Endodermal cell (in vitro differentiated cells): ENCODE measurements around the gene ATF3. TPM values are rescaled to one million over a fixed set of nuclear protein-coding genes. Genes with fewer than 3 reads are reported as not detected.

Source experiments
- DNase-seq: peaks from one replicate; pipeline ENCODE4 v3.0.0-alpha.2; 2017
- H3K27ac ChIP-seq: 2 replicates; pipeline ENCODE4 v1.5.1; 2013; ENCODE audit warnings: mild to moderate bottlenecking, low read depth, low read length, moderate library complexity
- H3K27me3 ChIP-seq: 2 replicates; pipeline ENCODE4 v1.6.1; 2013; ENCODE audit warnings: mild to moderate bottlenecking, low read length, moderate library complexity; ENCODE audit not compliant: insufficient read depth, control insufficient read depth, poor library complexity, severe bottlenecking
- H3K36me3 ChIP-seq: 2 replicates; pipeline ENCODE4 v1.7.0; 2013; ENCODE audit warnings: mild to moderate bottlenecking, low read length, moderate library complexity; ENCODE audit not compliant: control insufficient read depth, insufficient read depth
- H3K4me1 ChIP-seq: one replicate; pipeline ENCODE4 v1.7.0; 2013; ENCODE audit warnings: low read length; ENCODE audit not compliant: control insufficient read depth, insufficient read depth
- H3K4me3 ChIP-seq: 2 replicates; pipeline ENCODE4 v1.5.1; 2013; ENCODE audit warnings: mild to moderate bottlenecking, low read length, moderate library complexity
- H3K9ac ChIP-seq: 2 replicates; pipeline ENCODE4 v1.6.1; 2013; ENCODE audit warnings: mild to moderate bottlenecking, low read length, moderate library complexity; ENCODE audit not compliant: poor library complexity, severe bottlenecking; ENCODE audit errors: extremely low read depth
- H3K9me3 ChIP-seq: 2 replicates; pipeline ENCODE4 v1.6.1; 2013; ENCODE audit warnings: mild to moderate bottlenecking, low read length, moderate library complexity; ENCODE audit not compliant: control insufficient read depth
- H3K27ac Mint-ChIP-seq: 2 replicates; pipeline ENCODE4 v1.8.0; 2020; ENCODE audit warnings: mixed read lengths
- H3K27me3 Mint-ChIP-seq: 2 replicates; pipeline ENCODE4 v1.8.0; 2021; ENCODE audit warnings: mild to moderate bottlenecking, mixed read lengths; ENCODE audit not compliant: insufficient read depth
- H3K36me3 Mint-ChIP-seq: 2 replicates; pipeline ENCODE4 v1.8.0; 2020; ENCODE audit warnings: low read depth, mixed read lengths
- H3K4me1 Mint-ChIP-seq: 2 replicates; pipeline ENCODE4 v1.8.0; 2020; ENCODE audit warnings: mixed read lengths
- H3K4me3 Mint-ChIP-seq: 2 replicates; pipeline ENCODE4 v1.8.0; 2020; ENCODE audit warnings: mild to moderate bottlenecking, moderate library complexity, mixed read lengths
- H3K9me3 Mint-ChIP-seq: 2 replicates; pipeline ENCODE4 v1.8.0; 2020; ENCODE audit warnings: mild to moderate bottlenecking, mixed read lengths
- CTCF ChIP-seq: fragments of 200-600 bp; sonication (generic); conservative IDR thresholded peaks from 2 replicates; pipeline ENCODE4 v1.5.0; 2021; ENCODE audit warnings: antibody characterized with exemption, mild to moderate bottlenecking
- WGBS, 2 experiments: methylation state at CpG; one replicate each; pipeline versions ENCODE4 v1.1.5 to v1.1.7; 2013; ENCODE audit warnings: missing lambda C conversion rate in 2 of 2, mixed read lengths in 1 of 2; ENCODE audit not compliant: insufficient coverage in 1 of 2, insufficient read length in 1 of 2; 5-methylcytosine and 5-hydroxymethylcytosine counted together
- total RNA-seq, 2 donors: library from RNA; stranded (reverse); fragmentation: NEBNext Ultra II Directional in 1 of 2; extraction: Animal tissue kit (Norgen Biotek cat#: 25700) in 1 of 2; gene quantifications; 2 replicates in 1 of 2; 3 replicates in 1 of 2; pipeline ENCODE4 v1.2.1, GENCODE V29; 2021

ATF3 gene
- total RNA-seq, 2 donors from 2014 or later: 12.6 to 24.0 TPM

- DNase-seq: peak; percentile 24
- H3K4me1 ChIP-seq: peaks cover 33% of the 10 kb centered on the region
- Mint-ChIP-seq H3K27ac (no peak overlapping the region), H3K4me3 (no peak overlapping the region), H3K36me3 (no peaks in the 10 kb centered on the region), H3K27me3 (peaks cover 18% of the 10 kb centered on the region), H3K4me1 (peaks cover 44% of the 10 kb centered on the region), H3K9me3 (no peaks in the 10 kb centered on the region)
- H3K9me3 ChIP-seq: no peaks in the 10 kb centered on the region
- 80 to 96% methylated on average over 4 to 5 of the region's 5 CpGs for WGBS, 2 experiments
- H3K36me3 ChIP-seq: no peaks in the 10 kb centered on the region
- H3K27ac ChIP-seq: no peak overlapping the region
- H3K4me3 ChIP-seq: no peak overlapping the region
- H3K27me3 ChIP-seq: no peaks in the 10 kb centered on the region
- no peak for TF ChIP-seq CTCF
- no peak overlapping the region for H3K9ac ChIP-seq
Measured at GRCh38 chr1:212668477-212668876, 59.9 kb downstream of the ATF3 start.

GRCh38 chr1:212669102-212669501 lies 60.5 kb downstream of the ATF3 start:
- H3K4me3 Mint-ChIP-seq: no peak overlapping the region
- H3K36me3 Mint-ChIP-seq: no peaks in the 10 kb centered on the region
- H3K4me1 ChIP-seq: peaks cover 33% of the 10 kb centered on the region
- H3K9me3 Mint-ChIP-seq: no peaks in the 10 kb centered on the region
- WGBS, 2 experiments: 60 to 69% methylated on average over 2 of the region's 2 CpGs
- H3K4me1 Mint-ChIP-seq: peaks cover 44% of the 10 kb centered on the region
- H3K36me3 ChIP-seq: no peaks in the 10 kb centered on the region
- no peaks in the 10 kb centered on the region for H3K27me3 ChIP-seq
- no peaks in the 10 kb centered on the region for H3K9me3 ChIP-seq
- H3K27ac ChIP-seq: no peak overlapping the region
- H3K27ac Mint-ChIP-seq: no peak overlapping the region
- peak; percentile 75 for TF ChIP-seq CTCF
- no peak overlapping the region for H3K9ac ChIP-seq
- peaks cover 18% of the 10 kb centered on the region for H3K27me3 Mint-ChIP-seq
- peak; percentile 74 for DNase-seq
- H3K4me3 ChIP-seq: no peak overlapping the region

GRCh38 chr1:212669600-212669999 lies 61.0 kb downstream of the ATF3 start:
- Histone ChIP-seq H3K9ac (no peak overlapping the region), H3K4me3 (no peak overlapping the region), H3K4me1 (peaks cover 33% of the 10 kb centered on the region), H3K9me3 (no peaks in the 10 kb centered on the region), H3K36me3 (no peaks in the 10 kb centered on the region), H3K27me3 (no peaks in the 10 kb centered on the region), H3K27ac (no peak overlapping the region)
- H3K9me3 Mint-ChIP-seq: no peaks in the 10 kb centered on the region
- no peak overlapping the region for H3K4me3 Mint-ChIP-seq
- no peak for TF ChIP-seq CTCF
- H3K27me3 Mint-ChIP-seq: peaks cover 16% of the 10 kb centered on the region
- peak; percentile 49 for DNase-seq
- WGBS, 2 experiments: 86 to 96% methylated on average over 3 to 8 of the region's 8 CpGs
- H3K4me1 Mint-ChIP-seq: peaks cover 44% of the 10 kb centered on the region
- no peak overlapping the region for H3K27ac Mint-ChIP-seq
- no peaks in the 10 kb centered on the region for H3K36me3 Mint-ChIP-seq
